K562 treated with DMSO at 1 percent for 4 hours (cell line): Measurements from ENCODE around the gene LCP1. TPM values are rescaled to one million over a fixed set of nuclear protein-coding genes. Genes with fewer than 3 reads are reported as not detected.

Source experiments
- total RNA-seq: library from RNA; unstranded; fragments of 300-600 nt; gene quantifications from 2 replicates; pipeline ENCODE4 v1.2.3, GENCODE V29; 2022; ENCODE audit not compliant: insufficient read depth

The LCP1 gene, protein sequence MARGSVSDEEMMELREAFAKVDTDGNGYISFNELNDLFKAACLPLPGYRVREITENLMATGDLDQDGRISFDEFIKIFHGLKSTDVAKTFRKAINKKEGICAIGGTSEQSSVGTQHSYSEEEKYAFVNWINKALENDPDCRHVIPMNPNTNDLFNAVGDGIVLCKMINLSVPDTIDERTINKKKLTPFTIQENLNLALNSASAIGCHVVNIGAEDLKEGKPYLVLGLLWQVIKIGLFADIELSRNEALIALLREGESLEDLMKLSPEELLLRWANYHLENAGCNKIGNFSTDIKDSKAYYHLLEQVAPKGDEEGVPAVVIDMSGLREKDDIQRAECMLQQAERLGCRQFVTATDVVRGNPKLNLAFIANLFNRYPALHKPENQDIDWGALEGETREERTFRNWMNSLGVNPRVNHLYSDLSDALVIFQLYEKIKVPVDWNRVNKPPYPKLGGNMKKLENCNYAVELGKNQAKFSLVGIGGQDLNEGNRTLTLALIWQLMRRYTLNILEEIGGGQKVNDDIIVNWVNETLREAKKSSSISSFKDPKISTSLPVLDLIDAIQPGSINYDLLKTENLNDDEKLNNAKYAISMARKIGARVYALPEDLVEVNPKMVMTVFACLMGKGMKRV
- total RNA-seq = 273 and 294 TPM in 2 replicates

GRCh38 chr13:46181840-46182490, at the start of gene LCP1:
Gene LCP1, minus strand, starts transcription at chr13:46182177. Its CDS starts 22,515 bp downstream, at chr13:46159662.

GRCh38 chr13:46211483-46212351, 29.7 kb upstream of the LCP1 start, which contains the start of gene LRRC63:
Gene LRRC63, plus strand, starts transcription at chr13:46211928. Its CDS starts 1,107 bp downstream, at chr13:46213035.

GRCh38 chr13:46104868-46105267, 77.1 kb downstream of the LCP1 start, which contains the start of gene CPB2:
Gene CPB2, minus strand, starts transcription at chr13:46105033. Its CDS starts 24 bp downstream, at chr13:46105009.

Other genes starting within 250 kb of the LCP1 start
- gene ZC3H13, start 129.4 kb downstream of the LCP1 start, total RNA-seq = 14.6 and 17.4 TPM in 2 replicates
- not detected in 2 replicates for gene CPB2, start 77.1 kb downstream of the LCP1 start, total RNA-seq
- gene LRRC63, start 29.8 kb upstream of the LCP1 start, total RNA-seq = not detected in 2 replicates
- gene RUBCNL, start 205.1 kb upstream of the LCP1 start, total RNA-seq = not detected in 2 replicates